Activated T-helper 1 cell treated with anti-CD3 and anti-CD28 coated beads, Interleukin-2, amount 50 U/mL, for 16 hours (primary cell): ENCODE data around the gene IGFBP4.
"Not testable (repeated sequence)": the region's sequence is repeated elsewhere in the genome, so short reads cannot be mapped to it uniquely, and the experiment has no call there.

ENCODE experiments used
- DNase-seq, 2 donors: peaks; one replicate each; pipeline ENCODE4 v3.0.0-alpha.2; 2020; ENCODE audit warnings: low read depth in 1 of 2, low spot score in 1 of 2

IGFBP4 gene

GRCh38 chr17:40443196-40443987 is at the start of gene IGFBP4:
Gene IGFBP4, plus strand, starts transcription at chr17:40443450. Its CDS starts 286 bp downstream, at chr17:40443736.
- DNase-seq: peak; percentile 31 to 45

GRCh38 chr17:40399185-40399584 is 44.1 kb upstream of the IGFBP4 start:
- DNase-seq: no peak

GRCh38 chr17:40402668-40403067 is 40.6 kb upstream of the IGFBP4 start:
- no peak for DNase-seq

- no peak for DNase-seq
These were observed 39.2 kb upstream of the IGFBP4 start for GRCh38 chr17:40404003-40404402.

- DNase-seq: no peak
These were observed 35.8 kb upstream of the IGFBP4 start for GRCh38 chr17:40407460-40407859.

- DNase-seq: not testable (repeated sequence)
These were observed 33.7 kb upstream of the IGFBP4 start for GRCh38 chr17:40409540-40409939.

- DNase-seq: no peak
These were observed 33.2 kb upstream of the IGFBP4 start for GRCh38 chr17:40410082-40410481.

GRCh38 chr17:40411821-40412220 is 31.4 kb upstream of the IGFBP4 start:
- DNase-seq: no peak

GRCh38 chr17:40412880-40413279 is 30.4 kb upstream of the IGFBP4 start:
- DNase-seq: no peak

- DNase-seq: not testable (repeated sequence)
These were observed 28.9 kb upstream of the IGFBP4 start for GRCh38 chr17:40414312-40414711.

- no peak for DNase-seq
These were observed 27.9 kb upstream of the IGFBP4 start for GRCh38 chr17:40415390-40415789.

GRCh38 chr17:40416671-40417070 is 26.6 kb upstream of the IGFBP4 start:
- no peak for DNase-seq

- DNase-seq: no peak
These were observed 26.0 kb upstream of the IGFBP4 start for GRCh38 chr17:40417258-40417608.

GRCh38 chr17:40417609-40418427 is 25.4 kb upstream of the IGFBP4 start, which contains the start of gene TOP2A:
Gene TOP2A, minus strand, starts transcription at chr17:40417896. Its CDS starts 105 bp downstream, at chr17:40417791.
- peak; percentile 81 to 86 for DNase-seq

- DNase-seq: no peak
These were observed 24.9 kb upstream of the IGFBP4 start for GRCh38 chr17:40418428-40418706.

- DNase-seq: no peak
These were observed 23.5 kb upstream of the IGFBP4 start for GRCh38 chr17:40419559-40420331.

GRCh38 chr17:40422990-40423633 is 20.1 kb upstream of the IGFBP4 start:
- DNase-seq: no peak

- DNase-seq: no peak
These were observed 17.5 kb upstream of the IGFBP4 start for GRCh38 chr17:40425741-40426140.

- no peak for DNase-seq
These were observed 16.2 kb upstream of the IGFBP4 start for GRCh38 chr17:40427002-40427491.

GRCh38 chr17:40430272-40431230 is 12.7 kb upstream of the IGFBP4 start:
- DNase-seq: no peak
